ENCODE results near the gene INSR. TPM values are rescaled to one million over a fixed set of nuclear protein-coding genes. Genes with fewer than 3 reads are reported as not detected.

INSR gene
- total and polyA plus RNA-seq, 2 of the 8 experiments (the other 6 are each of a cell fraction or from before 2014, with no cell fraction given), result 13.1 to 48.7 TPM

- TF ChIP-seq KDM5A (IDR thresholded peaks at IDR 0.05; ENCODE audit: low read length), result no peak
These were observed 51.5 kb downstream of the INSR start (continued) for GRCh38 chr19:7242601-7243258.

All from H1 (cell line).